H1 (cell line): Measurements from ENCODE around the gene COMMD7. TPM values are rescaled to one million over a fixed set of nuclear protein-coding genes. Genes with fewer than 3 reads are reported as not detected.
A peak's percentile ranks its signal among the peaks of the same experiment; 100 is the strongest.

Experiments used
- CTCF ChIA-PET: fragments of 300-600 bp; sonication (Branson Sonifier 250); formaldehyde crosslinking; loops from one replicate; lab custom pipeline; 2021; ENCODE audit not compliant: partially characterized antibody; lab: Charles Lee
- POLR2A ChIA-PET: fragments of 300-600 bp; sonication (Branson Sonifier 250); formaldehyde crosslinking; loops from one replicate; lab custom pipeline; 2021; ENCODE audit warnings: inconsistent platforms; ENCODE audit not compliant: partially characterized antibody; lab: Charles Lee
- DNase-seq, 2 experiments: peaks; one replicate each; pipeline versions ENCODE4 v3.0.0 to v3.0.0-alpha.2; 2010 to 2022; ENCODE audit warnings: low spot score in 2 of 2, low read depth in 1 of 2, mixed read lengths in 1 of 2
- FAIRE-seq: peaks from 2 replicates; lab custom pipeline; 2011; peaks lifted over from hg19 to GRCh38; lab: Jason Lieb, UNC
- H2AFZ ChIP-seq: 2 replicates; pipeline ENCODE4 v1.8.1; 2012; ENCODE audit warnings: low read length, inconsistent platforms
- H2AK5ac ChIP-seq: 2 replicates; pipeline ENCODE4 v1.6.1; 2013; ENCODE audit warnings: low read depth, low read length
- H2BK120ac ChIP-seq: replicated peaks from 2 replicates; pipeline ENCODE3; 2013; ENCODE audit warnings: low read depth, low read length, inconsistent platforms
- H2BK12ac ChIP-seq: 2 replicates; pipeline ENCODE4 v1.6.1; 2013; ENCODE audit warnings: low read depth, low read length
- H2BK15ac ChIP-seq: 2 replicates; pipeline ENCODE4 v1.6.1; 2013; ENCODE audit warnings: low read length
- H2BK20ac ChIP-seq: 2 replicates; pipeline ENCODE4 v1.6.1; 2013; ENCODE audit warnings: low read length
- H2BK5ac ChIP-seq: 2 replicates; pipeline ENCODE4 v1.6.1; 2013; ENCODE audit warnings: low read depth, low read length
- H3K14ac ChIP-seq: 2 replicates; pipeline ENCODE4 v1.6.1; 2013; ENCODE audit warnings: inconsistent platforms; ENCODE audit not compliant: insufficient read length
- H3K18ac ChIP-seq: 2 replicates; pipeline ENCODE4 v1.6.1; 2013; ENCODE audit warnings: low read length; ENCODE audit errors: extremely low read depth
- H3K23ac ChIP-seq: 2 replicates; pipeline ENCODE4 v1.6.1; 2013; ENCODE audit warnings: inconsistent platforms; ENCODE audit not compliant: insufficient read length
- H3K23me2 ChIP-seq: 2 replicates; pipeline ENCODE4 v1.6.1; 2013; ENCODE audit warnings: low read depth, low read length
- H3K27ac ChIP-seq: 2 replicates; pipeline ENCODE4 v1.6.1; 2011; ENCODE audit warnings: low read depth, low read length, inconsistent platforms
- H3K27me3 ChIP-seq, 4 experiments: replicated peaks in 1 of 4; 1 replicate in 1 of 4; 2 replicates in 3 of 4; pipeline versions ENCODE4 v1.6.1 to v1.8.1; 2011 to 2013; ENCODE audit warnings: low read length in 3 of 4, mild to moderate bottlenecking in 3 of 4, inconsistent platforms in 2 of 4, mixed read lengths in 2 of 4, moderate library complexity in 1 of 4; ENCODE audit not compliant: control insufficient read depth in 3 of 4, insufficient read depth in 3 of 4; ENCODE audit errors: extremely low read depth in 1 of 4
- H3K36me3 ChIP-seq, 4 experiments: 2 replicates each; pipeline versions ENCODE4 v1.6.1 to v1.8.1; 2011 to 2013; ENCODE audit warnings: mild to moderate bottlenecking in 4 of 4, low read length in 3 of 4, moderate library complexity in 2 of 4, control low read depth in 1 of 4, inconsistent platforms in 1 of 4; ENCODE audit not compliant: insufficient read depth in 4 of 4, control insufficient read depth in 2 of 4
- H3K4ac ChIP-seq: replicated peaks from 2 replicates; pipeline ENCODE3; 2013; ENCODE audit warnings: low read length, low read depth, mixed read lengths, inconsistent platforms; ENCODE audit not compliant: insufficient read length
- H3K4me1 ChIP-seq, 4 experiments: replicated peaks in 1 of 4; 1 replicate in 1 of 4; 2 replicates in 3 of 4; pipeline versions ENCODE4 v1.6.1 to v1.8.1; 2011 to 2013; ENCODE audit warnings: low read length in 3 of 4, inconsistent platforms in 2 of 4, mixed read lengths in 1 of 4; ENCODE audit not compliant: insufficient read depth in 4 of 4, control insufficient read depth in 3 of 4
- H3K4me2 ChIP-seq, 2 experiments: 2 replicates each; pipeline versions ENCODE4 v1.6.1 to v1.8.1; 2011 to 2013; ENCODE audit warnings: low read depth in 2 of 2, low read length in 2 of 2, control low read depth in 1 of 2, inconsistent platforms in 1 of 2, mild to moderate bottlenecking in 1 of 2; ENCODE audit not compliant: insufficient read depth in 1 of 2
- H3K4me3 ChIP-seq, 4 experiments: fragments of 200-600, 300-600 bp in 1 of 4; sonication (generic), shearing (Covaris generic), sonication (Bioruptor Twin) in 1 of 4; 2 replicates each; pipeline versions ENCODE4 v1.5.1 to v1.8.1; 2011 to 2016; ENCODE audit warnings: low read length in 4 of 4, low read depth in 3 of 4, control low read depth in 2 of 4, inconsistent platforms in 2 of 4, mild to moderate bottlenecking in 2 of 4, mixed read lengths in 1 of 4, moderate library complexity in 1 of 4; ENCODE audit not compliant: insufficient read depth in 2 of 4; ENCODE audit errors: extremely low read depth in 1 of 4
- H3K56ac ChIP-seq: replicated peaks from 2 replicates; pipeline ENCODE3; 2013; ENCODE audit warnings: low read depth, mild to moderate bottlenecking, mixed read lengths, low read length, inconsistent platforms; ENCODE audit not compliant: insufficient read length
- H3K79me1 ChIP-seq: 2 replicates; pipeline ENCODE4 v1.6.1; 2013; ENCODE audit warnings: low read depth, low read length, control low read depth
- H3K79me2 ChIP-seq, 2 experiments: 2 replicates each; pipeline versions ENCODE4 v1.6.1 to v1.8.1; 2012 to 2013; ENCODE audit warnings: low read length in 2 of 2, mild to moderate bottlenecking in 2 of 2, inconsistent platforms in 1 of 2; ENCODE audit not compliant: insufficient read depth in 2 of 2, control insufficient read depth in 1 of 2
- H3K9ac ChIP-seq, 4 experiments: replicated peaks in 1 of 4; 1 replicate in 1 of 4; 2 replicates in 3 of 4; pipeline versions ENCODE4 v1.6.1 to v1.8.1; 2011 to 2013; ENCODE audit warnings: low read depth in 3 of 4, low read length in 3 of 4, control low read depth in 2 of 4, mild to moderate bottlenecking in 2 of 4, moderate library complexity in 2 of 4, inconsistent platforms in 1 of 4; ENCODE audit errors: extremely low read depth in 1 of 4
- H3K9me3 ChIP-seq, 2 experiments: 2 replicates each; pipeline versions ENCODE4 v1.6.1 to v1.8.1; 2012 to 2013; ENCODE audit warnings: mild to moderate bottlenecking in 2 of 2, moderate library complexity in 2 of 2, control low read depth in 1 of 2, inconsistent platforms in 1 of 2, low read depth in 1 of 2, low read length in 1 of 2, mixed read lengths in 1 of 2; ENCODE audit not compliant: insufficient read depth in 2 of 2
- H4K20me1 ChIP-seq, 2 experiments: replicated peaks in 1 of 2; 2 replicates each; pipeline versions ENCODE3 to v1.8.1; 2011 to 2013; ENCODE audit warnings: inconsistent platforms in 2 of 2, low read length in 2 of 2, mild to moderate bottlenecking in 1 of 2; ENCODE audit not compliant: insufficient read depth in 2 of 2, control insufficient read depth in 1 of 2
- H4K5ac ChIP-seq: 2 replicates; pipeline ENCODE4 v1.6.1; 2013; ENCODE audit warnings: low read length, low read depth, mixed read lengths, inconsistent platforms; ENCODE audit not compliant: insufficient read length
- H4K8ac ChIP-seq: 2 replicates; pipeline ENCODE4 v1.8.0; 2013; ENCODE audit warnings: mild to moderate bottlenecking, moderate library complexity, low read length, inconsistent platforms; ENCODE audit not compliant: insufficient read depth; ENCODE audit errors: extremely low read depth
- H4K91ac ChIP-seq: replicated peaks from 2 replicates; pipeline ENCODE3; 2013; ENCODE audit warnings: low read length, mixed read lengths, inconsistent platforms; ENCODE audit not compliant: insufficient read length
- ASH2L ChIP-seq: fragments of 200-600, 300-600 bp; sonication (generic); IDR thresholded peaks from one replicate; pipeline ENCODE4 v1.7.1; 2017; ENCODE audit warnings: low read length
- CTCF ChIP-seq, 3 experiments: IDR thresholded peaks; 1 replicate in 2 of 3; 2 replicates in 1 of 3; pipeline versions ENCODE4 v1.5.1 to v1.6.1; 2011; ENCODE audit warnings: low read length in 3 of 3, mild to moderate bottlenecking in 3 of 3, inconsistent platforms in 2 of 3, low read depth in 1 of 3, moderate library complexity in 1 of 3; ENCODE audit not compliant: insufficient read depth in 1 of 3; ENCODE audit errors: control extremely low read depth in 1 of 3
- HDAC2 ChIP-seq, 2 experiments: fragments of 300-600 bp in 1 of 2; sonication (generic) in 1 of 2; IDR thresholded peaks; 2 replicates each; pipeline ENCODE4 v1.6.1; 2011 to 2012; ENCODE audit warnings: low read depth in 2 of 2, low read length in 2 of 2, mild to moderate bottlenecking in 2 of 2, moderate library complexity in 2 of 2, borderline replicate concordance in 1 of 2, inconsistent platforms in 1 of 2
- KDM5A ChIP-seq: fragments of 200-600 bp; IDR thresholded peaks from 2 replicates; pipeline ENCODE4 v1.7.1; 2012; ENCODE audit warnings: mild to moderate bottlenecking, low read length, inconsistent platforms, mixed read lengths
- POLR2A ChIP-seq, 2 experiments: IDR thresholded peaks; 1 replicate in 1 of 2; 2 replicates in 1 of 2; pipeline ENCODE4 v1.6.1; 2011; ENCODE audit warnings: low read depth in 2 of 2, low read length in 2 of 2, mild to moderate bottlenecking in 2 of 2; ENCODE audit errors: control extremely low read depth in 1 of 2
- TAF7 ChIP-seq: optimal IDR thresholded peaks from 2 replicates; pipeline ENCODE3; 2011; ENCODE audit warnings: low read depth, mild to moderate bottlenecking, inconsistent platforms, low read length, moderate library complexity, borderline replicate concordance
- YY1 ChIP-seq: IDR thresholded peaks from 2 replicates; pipeline ENCODE4 v1.6.1; 2011; ENCODE audit warnings: low read depth, mild to moderate bottlenecking, low read length
- WGBS, 2 experiments: shearing (Covaris generic) in 1 of 2; methylation state at CpG; one replicate each; pipeline versions ENCODE4 v1.1.6 to v1.1.7; 2013 to 2015; ENCODE audit warnings: low lambda C conversion rate in 2 of 2, mixed read lengths in 2 of 2, inconsistent platforms in 1 of 2, low coverage in 1 of 2, missing lambda C conversion rate in 1 of 2; ENCODE audit not compliant: insufficient replicate concordance in 2 of 2, insufficient coverage in 1 of 2, insufficient read length in 1 of 2; ENCODE audit errors: extremely low coverage in 1 of 2, missing lambda C conversion rate in 1 of 2; 5-methylcytosine and 5-hydroxymethylcytosine counted together
- polyA plus RNA-seq, 7 experiments: library from polyadenylated mRNA; depleted of rRNA in 3 of 7; stranded (reverse) in 5 of 7; unstranded in 2 of 7; fragments of >200 nt in 5 of 7; fragments of 200-250 nt in 2 of 7; gene quantifications; 1 replicate in 5 of 7; 2 replicates in 1 of 7; 4 replicates in 1 of 7; pipeline versions ENCODE4 v1.2.1 to v1.2.3, GENCODE V29; 2011 to 2013; ENCODE audit warnings: missing spikeins in 2 of 7, mixed read lengths in 2 of 7
- total RNA-seq: library from RNA; stranded (reverse); fragmentation: NEBNext Ultra II Directional; extraction: Animal tissue kit (Norgen Biotek cat#: 25700); gene quantifications from 2 replicates; pipeline ENCODE4 v1.2.1, GENCODE V29; 2021

Gene COMMD7
- total and polyA plus RNA-seq, 2 of the 8 experiments (the other 6 are each of a cell fraction or from before 2014, with no cell fraction given), result 39.4 to 48.9 TPM

- Histone ChIP-seq H3K79me2 (peaks cover 44 to 69% of the 10 kb centered on the region in 2 experiments), H3K14ac (peak within 1 kb of the TSS; percentile 20), H3K27me3 (no peaks in the 10 kb centered on the region), H2BK120ac (peak within 1 kb of the TSS; percentile 3), H3K9ac (peak within 1 kb of the TSS; percentile 80 to 96 (median 86)), H2BK12ac (peak within 1 kb of the TSS; percentile 18; the same call in 1 of the 2 replicates), H3K27ac (peak within 1 kb of the TSS; percentile 75), H2BK5ac (peak within 1 kb of the TSS; percentile 86), H2BK15ac (no peak within 1 kb of the TSS), H3K56ac (peak within 1 kb of the TSS; percentile 97), H3K4me3 (peak within 1 kb of the TSS; percentile 92 to 100 (median 96)), H3K23ac (no peak within 1 kb of the TSS), H3K23me2 (peaks cover 14% of the 10 kb centered on the region), H3K4me2 (peak within 1 kb of the TSS; percentile 82 to 99), H2AFZ (no peak within 1 kb of the TSS), H3K9me3 (no peaks in the 10 kb centered on the region), H3K18ac (peak within 1 kb of the TSS; percentile 94), H3K4me1 (peaks cover 10 to 16% (median 13%) of the 10 kb centered on the region in 4 experiments), H4K91ac (peak within 1 kb of the TSS; percentile 87), H4K5ac (peak within 1 kb of the TSS; percentile 85), H2AK5ac (peak within 1 kb of the TSS; percentile 91; the same call in 1 of the 2 replicates), H3K36me3 (peaks cover 0 to 41% (median 9%) of the 10 kb centered on the region in 4 experiments; a peak in 4 of 8 replicates), H4K20me1 (peaks cover 22 to 29% of the 10 kb centered on the region in 2 experiments), H4K8ac (peak within 1 kb of the TSS; percentile 75), H3K79me1 (no peaks in the 10 kb centered on the region; the same call in 1 of the 2 replicates), H3K4ac (peak within 1 kb of the TSS; percentile 79), H2BK20ac (no peak within 1 kb of the TSS; the same call in 1 of the 2 replicates)
- 2% methylated on average over 33 of the region's 92 CpGs; no CpG with 5 or more reads in 1 of the 2 experiments for WGBS, 2 experiments
- no peak for FAIRE-seq
- peak; percentile 82 to 97 for DNase-seq
- POLR2A ChIA-PET, result interaction anchor here (0.6 to 14.6 kb wide), 23 partner anchors 7 to 104 kb away, joined by 3 to 239 read pairs (median 9); partner anchors contain the start of genes C20orf203 and COMMD7
- CTCF ChIA-PET, result interaction anchor here (1.0 to 3.4 kb wide), 6 partner anchors 9 to 108 kb away, joined by 3 to 29 read pairs (median 7); partner anchors contain the start of genes C20orf203 and COMMD7
- peak; percentile 54 for TF ChIP-seq ASH2L
- TF ChIP-seq CTCF (IDR thresholded peaks at IDR 0.05; ENCODE audit: control extremely low read depth in 1 of 3, insufficient read depth in 1 of 3, low read depth in 1 of 3, low read length in 3 of 3), result peak in 1 of 3 experiments; percentile 37; a peak in 2 of 4 replicates
- TF ChIP-seq TAF7, result peak; percentile 89
- TF ChIP-seq POLR2A (IDR thresholded peaks at IDR 0.05; ENCODE audit: control extremely low read depth in 1 of 2, low read depth in 2 of 2, low read length in 2 of 2), result peak; percentile 81 to 89
- TF ChIP-seq KDM5A, result no peak
- peak; percentile 62 to 64; a peak in 3 of 4 replicates for TF ChIP-seq HDAC2 (IDR thresholded peaks at IDR 0.05; ENCODE audit: borderline replicate concordance in 1 of 2, low read depth in 2 of 2, low read length in 2 of 2)
- TF ChIP-seq YY1, result peak; percentile 93
Observed at GRCh38 chr20:32761831-32762753, 18.8 kb upstream of the COMMD7 start, which contains the start of gene DNMT3B. Gene DNMT3B (plus strand): TSS chr20:32762385. CDS start chr20:32780324, 17,939 bp downstream.
